Measurements from ENCODE around the gene C11orf98. TPM values are rescaled to one million over a fixed set of nuclear protein-coding genes. Genes with fewer than 3 reads are reported as not detected.

The C11orf98 gene
- total and polyA plus RNA-seq, 2 of the 13 experiments (the other 11 are each of a cell fraction or from before 2014, with no cell fraction given): 30.4 to 91.8 TPM

- TF ChIP-seq ZNF3 (CRISPR knock-in tag; IDR thresholded peaks at IDR 0.05) (no peak), RARA (CRISPR knock-in tag; IDR thresholded peaks at IDR 0.05) (peak; percentile 45; the same call in 1 of the 2 replicates), GFI1 (CRISPR knock-in tag; IDR thresholded peaks at IDR 0.05; ENCODE audit: borderline replicate concordance) (peak; percentile 56; the same call in 1 of the 2 replicates), HHEX (CRISPR knock-in tag; IDR thresholded peaks at IDR 0.05) (no peak), ETV5 (CRISPR knock-in tag; IDR thresholded peaks at IDR 0.05; ENCODE audit: borderline replicate concordance) (peak; percentile 53; the same call in 1 of the 2 replicates), BATF2 (CRISPR knock-in tag; IDR thresholded peaks at IDR 0.05) (no peak), SRF (IDR thresholded peaks at IDR 0.05; ENCODE audit: low read depth, low read length) (no peak), SCMH1 (CRISPR knock-in tag; IDR thresholded peaks at IDR 0.05; ENCODE audit: borderline replicate concordance) (no peak), RBM22 (optimal IDR thresholded peaks at IDR 0.05; ENCODE audit: low read length) (peak; percentile 69), IKZF1 (IDR thresholded peaks at IDR 0.05) (no peak), ZNF460 (CRISPR knock-in tag; IDR thresholded peaks at IDR 0.05; ENCODE audit: borderline replicate concordance) (peak; percentile 17; the same call in 1 of the 2 replicates), ZFX (CRISPR knock-in tag; IDR thresholded peaks at IDR 0.05; ENCODE audit: low read depth) (peak; percentile 96), RFX5 (IDR thresholded peaks at IDR 0.05; ENCODE audit: low read depth, low read length) (0 out of 2 replicates have a peak, but pooled peaks have one; percentile 19), ZFP82 (CRISPR knock-in tag; IDR thresholded peaks at IDR 0.05; ENCODE audit: borderline replicate concordance) (peak; percentile 85), ZNF264 (CRISPR knock-in tag; IDR thresholded peaks at IDR 0.05) (0 out of 2 replicates have a peak, but pooled peaks have one; percentile 41), CHCHD3 (CRISPR knock-in tag; IDR thresholded peaks at IDR 0.05) (no peak), EZH2 (conservative IDR thresholded peaks at IDR 0.05; ENCODE audit: low read depth, low read length) (no peak), KLF16 (CRISPR knock-in tag; IDR thresholded peaks at IDR 0.05) (peak in 1 of 2 experiments; percentile 89; a peak in 2 of 4 replicates), RAD21 (CRISPR knock-in tag; IDR thresholded peaks at IDR 0.05) (no peak), ZFP1 (CRISPR knock-in tag; IDR thresholded peaks at IDR 0.05) (no peak), ETV6 (CRISPR knock-in tag; conservative IDR thresholded peaks at IDR 0.05) (0 out of 2 replicates have a peak, but pooled peaks have one; percentile 20), REPIN1 (CRISPR knock-in tag; IDR thresholded peaks at IDR 0.05; ENCODE audit: borderline replicate concordance, low read depth) (peak; percentile 38; the same call in 1 of the 2 replicates), HNF4A (CRISPR knock-in tag; IDR thresholded peaks at IDR 0.05) (peak; percentile 77), TCF12 (IDR thresholded peaks at IDR 0.05) (no peak), TCF12 (CRISPR knock-in tag; IDR thresholded peaks at IDR 0.05) (peak; percentile 75; the same call in 1 of the 2 replicates), CHD2 (IDR thresholded peaks at IDR 0.05; ENCODE audit: low read depth, low read length) (peak; percentile 43; the same call in 1 of the 2 replicates), MXI1 (IDR thresholded peaks at IDR 0.05; ENCODE audit: borderline replicate concordance, low read depth, low read length) (peak; percentile 95; the same call in 2 of the 3 replicates), ZNF230 (CRISPR knock-in tag; IDR thresholded peaks at IDR 0.05) (no peak)
- TF ChIP-seq, protein P1, sequence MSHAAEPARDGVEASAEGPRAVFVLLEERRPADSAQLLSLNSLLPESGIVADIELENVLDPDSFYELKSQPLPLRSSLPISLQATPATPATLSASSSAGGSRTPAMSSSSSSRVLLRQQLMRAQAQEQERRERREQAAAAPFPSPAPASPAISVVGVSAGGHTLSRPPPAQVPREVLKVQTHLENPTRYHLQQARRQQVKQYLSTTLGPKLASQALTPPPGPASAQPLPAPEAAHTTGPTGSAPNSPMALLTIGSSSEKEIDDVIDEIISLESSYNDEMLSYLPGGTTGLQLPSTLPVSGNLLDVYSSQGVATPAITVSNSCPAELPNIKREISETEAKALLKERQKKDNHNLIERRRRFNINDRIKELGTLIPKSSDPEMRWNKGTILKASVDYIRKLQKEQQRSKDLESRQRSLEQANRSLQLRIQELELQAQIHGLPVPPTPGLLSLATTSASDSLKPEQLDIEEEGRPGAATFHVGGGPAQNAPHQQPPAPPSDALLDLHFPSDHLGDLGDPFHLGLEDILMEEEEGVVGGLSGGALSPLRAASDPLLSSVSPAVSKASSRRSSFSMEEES (CRISPR knock-in tag; IDR thresholded peaks at IDR 0.05): 0 out of 2 replicates have a peak, but pooled peaks have one; percentile 24
- TF ChIP-seq, protein P2, sequence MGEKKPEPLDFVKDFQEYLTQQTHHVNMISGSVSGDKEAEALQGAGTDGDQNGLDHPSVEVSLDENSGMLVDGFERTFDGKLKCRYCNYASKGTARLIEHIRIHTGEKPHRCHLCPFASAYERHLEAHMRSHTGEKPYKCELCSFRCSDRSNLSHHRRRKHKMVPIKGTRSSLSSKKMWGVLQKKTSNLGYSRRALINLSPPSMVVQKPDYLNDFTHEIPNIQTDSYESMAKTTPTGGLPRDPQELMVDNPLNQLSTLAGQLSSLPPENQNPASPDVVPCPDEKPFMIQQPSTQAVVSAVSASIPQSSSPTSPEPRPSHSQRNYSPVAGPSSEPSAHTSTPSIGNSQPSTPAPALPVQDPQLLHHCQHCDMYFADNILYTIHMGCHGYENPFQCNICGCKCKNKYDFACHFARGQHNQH (CRISPR knock-in tag; IDR thresholded peaks at IDR 0.05): peak; percentile 78; the same call in 1 of the 2 replicates
Measured at GRCh38 chr11:62645946-62646824, 18.8 kb downstream of the C11orf98 start, which contains the start of gene GANAB (continued).

Data from HepG2 (cell line).